IPS DF 6.9 (cell line): ENCODE data around the gene MLN.

Experiments used
- DNase-seq: peaks from one replicate; pipeline ENCODE4 v3.0.0-alpha.2; 2013; ENCODE audit warnings: low read depth, low spot score
- H3K27ac ChIP-seq: one replicate; pipeline ENCODE4 v1.5.1; 2013; ENCODE audit warnings: low read length, control low read depth
- H3K27me3 ChIP-seq: 2 replicates; pipeline ENCODE4 v1.6.1; 2013; ENCODE audit warnings: mild to moderate bottlenecking, low read length; ENCODE audit not compliant: control insufficient read depth, insufficient read depth
- H3K36me3 ChIP-seq: 2 replicates; pipeline ENCODE4 v1.6.1; 2013; ENCODE audit warnings: low read length; ENCODE audit not compliant: control insufficient read depth, insufficient read depth
- H3K4me1 ChIP-seq: 2 replicates; pipeline ENCODE4 v1.6.1; 2013; ENCODE audit warnings: low read length; ENCODE audit not compliant: control insufficient read depth, insufficient read depth
- H3K4me3 ChIP-seq: 2 replicates; pipeline ENCODE4 v1.5.1; 2013; ENCODE audit warnings: mild to moderate bottlenecking, low read length
- H3K9me3 ChIP-seq: 2 replicates; pipeline ENCODE4 v1.6.1; 2013; ENCODE audit warnings: low read length, inconsistent platforms; ENCODE audit not compliant: control insufficient read depth, insufficient read depth
- WGBS: extraction: QIAGEN DNeasy Blood & Tissue Kit; methylation state at CpG from one replicate; pipeline ENCODE4 v1.1.7; 2013; ENCODE audit warnings: mixed read lengths, missing lambda C conversion rate; ENCODE audit not compliant: insufficient read length, insufficient coverage; 5-methylcytosine and 5-hydroxymethylcytosine counted together

The MLN gene

DNA sequence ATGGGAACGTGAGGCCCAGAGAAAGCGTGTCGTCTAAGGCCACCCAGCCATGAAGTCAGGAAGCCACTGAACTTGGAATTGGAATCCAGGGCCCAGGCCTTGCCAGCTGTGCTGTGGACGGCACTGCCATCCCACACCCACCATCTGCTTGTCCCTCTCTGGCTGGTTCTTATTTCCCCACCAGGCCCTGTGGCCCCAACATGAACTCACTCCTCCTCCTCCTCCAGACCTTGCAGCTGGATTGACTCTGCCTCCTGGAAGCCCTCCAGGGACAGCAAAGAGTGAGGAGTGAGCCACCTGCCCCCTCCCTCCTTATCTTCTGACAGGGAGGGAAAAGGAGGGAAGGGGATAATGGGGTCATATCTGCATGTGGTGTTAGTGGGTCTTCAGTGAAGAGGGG lies 41.1 kb downstream of the MLN start:
- no peak overlapping the region for H3K27ac ChIP-seq
- WGBS, result no CpG with 5 or more reads among the region's 4 CpGs
- DNase-seq, result no peak
- no peaks in the 10 kb centered on the region for H3K27me3 ChIP-seq
- H3K4me1 ChIP-seq, result no peaks in the 10 kb centered on the region; the same call in 1 of the 2 replicates
- no peak overlapping the region for H3K4me3 ChIP-seq
- no peaks in the 10 kb centered on the region for H3K36me3 ChIP-seq
- H3K9me3 ChIP-seq, result no peaks in the 10 kb centered on the region

GRCh38 chr6:33761922-33762629 lies 41.7 kb downstream of the MLN start:
- H3K27me3 ChIP-seq, result no peaks in the 10 kb centered on the region
- H3K36me3 ChIP-seq, result no peaks in the 10 kb centered on the region
- no peak for DNase-seq
- H3K4me3 ChIP-seq, result no peak overlapping the region
- no peak overlapping the region for H3K27ac ChIP-seq
- H3K9me3 ChIP-seq, result no peaks in the 10 kb centered on the region
- no peaks in the 10 kb centered on the region; the same call in 1 of the 2 replicates for H3K4me1 ChIP-seq
- whole genome bisulfite sequencing, result no CpG with 5 or more reads among the region's 7 CpGs

- Histone ChIP-seq H3K4me3 (no peak overlapping the region), H3K27me3 (no peaks in the 10 kb centered on the region), H3K9me3 (no peaks in the 10 kb centered on the region), H3K27ac (no peak overlapping the region), H3K36me3 (no peaks in the 10 kb centered on the region), H3K4me1 (no peaks in the 10 kb centered on the region; the same call in 1 of the 2 replicates)
- no peak for DNase-seq
- no CpG with 5 or more reads among the region's 2 CpGs for WGBS
These were observed 42.3 kb downstream of the MLN start for GRCh38 chr6:33761581-33761921.

DNA sequence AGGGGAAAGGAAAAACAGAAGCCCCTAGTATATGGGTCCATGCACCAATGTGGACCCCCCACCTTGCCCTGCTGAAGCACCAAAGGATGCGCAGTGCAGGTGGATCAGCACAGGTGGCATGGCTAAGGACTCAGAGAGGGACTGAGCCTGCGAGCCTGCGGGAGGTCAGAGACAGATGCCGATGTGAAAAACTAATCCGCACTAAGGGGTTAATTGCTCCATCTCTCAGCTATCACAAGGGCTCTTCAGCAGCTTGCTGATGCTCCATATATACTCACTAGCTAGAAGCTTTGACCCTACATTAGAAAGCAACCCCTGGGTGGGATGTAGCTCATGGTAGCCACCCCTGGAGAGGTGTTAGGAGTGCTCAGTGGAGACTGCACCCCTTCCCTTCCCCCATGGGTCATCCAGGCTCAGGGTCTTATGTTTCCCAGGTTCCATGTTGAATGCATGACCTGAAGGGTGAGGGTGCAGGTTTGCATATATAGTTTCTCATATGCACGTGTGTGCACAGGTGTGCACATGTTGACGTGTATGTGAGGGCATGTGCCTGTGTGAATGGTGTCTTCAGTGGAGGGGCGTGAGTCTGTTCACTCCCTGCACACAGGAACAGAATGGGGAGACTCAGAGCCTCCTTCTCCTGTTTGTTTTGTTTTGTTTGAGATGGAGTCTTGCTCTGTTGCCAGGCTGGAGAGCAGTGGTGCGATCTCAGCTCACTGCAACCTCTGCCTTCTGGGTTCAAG lies 43.7 kb downstream of the MLN start:
- Histone ChIP-seq H3K27me3 (no peaks in the 10 kb centered on the region), H3K4me3 (no peak overlapping the region), H3K9me3 (no peaks in the 10 kb centered on the region), H3K27ac (no peak overlapping the region), H3K4me1 (no peaks in the 10 kb centered on the region), H3K36me3 (no peaks in the 10 kb centered on the region)
- no CpG with 5 or more reads among the region's 9 CpGs for WGBS
- DNase-seq, result no peak

GRCh38 chr6:33758815-33759216 lies 45.0 kb downstream of the MLN start:
- H3K27ac ChIP-seq, result no peak overlapping the region
- WGBS, result no CpG with 5 or more reads among the region's 7 CpGs

GRCh38 chr6:33757906-33758305 lies 45.9 kb downstream of the MLN start:
- no peak overlapping the region for H3K4me3 ChIP-seq
- no peaks in the 10 kb centered on the region for H3K4me1 ChIP-seq
- H3K27me3 ChIP-seq, result no peaks in the 10 kb centered on the region
- no peak for DNase-seq
- H3K36me3 ChIP-seq, result no peaks in the 10 kb centered on the region
- no CpG with 5 or more reads among the region's 10 CpGs for WGBS
- no peaks in the 10 kb centered on the region for H3K9me3 ChIP-seq
- no peak overlapping the region for H3K27ac ChIP-seq

More at GRCh38 chr6:33758815-33759216, 45.0 kb downstream of the MLN start:
- H3K36me3 ChIP-seq, result no peaks in the 10 kb centered on the region
- H3K4me3 ChIP-seq, result no peak overlapping the region
- no peaks in the 10 kb centered on the region for H3K4me1 ChIP-seq
- H3K27me3 ChIP-seq, result no peaks in the 10 kb centered on the region
- no peaks in the 10 kb centered on the region for H3K9me3 ChIP-seq
- no peak for DNase-seq

GRCh38 chr6:33757113-33757512 lies 46.7 kb downstream of the MLN start:
- Histone ChIP-seq H3K4me3 (no peak overlapping the region), H3K27ac (no peak overlapping the region), H3K9me3 (no peaks in the 10 kb centered on the region), H3K36me3 (no peaks in the 10 kb centered on the region), H3K27me3 (no peaks in the 10 kb centered on the region), H3K4me1 (no peaks in the 10 kb centered on the region)
- no CpG with 5 or more reads among the region's 3 CpGs for WGBS
- DNase-seq, result no peak

DNA sequence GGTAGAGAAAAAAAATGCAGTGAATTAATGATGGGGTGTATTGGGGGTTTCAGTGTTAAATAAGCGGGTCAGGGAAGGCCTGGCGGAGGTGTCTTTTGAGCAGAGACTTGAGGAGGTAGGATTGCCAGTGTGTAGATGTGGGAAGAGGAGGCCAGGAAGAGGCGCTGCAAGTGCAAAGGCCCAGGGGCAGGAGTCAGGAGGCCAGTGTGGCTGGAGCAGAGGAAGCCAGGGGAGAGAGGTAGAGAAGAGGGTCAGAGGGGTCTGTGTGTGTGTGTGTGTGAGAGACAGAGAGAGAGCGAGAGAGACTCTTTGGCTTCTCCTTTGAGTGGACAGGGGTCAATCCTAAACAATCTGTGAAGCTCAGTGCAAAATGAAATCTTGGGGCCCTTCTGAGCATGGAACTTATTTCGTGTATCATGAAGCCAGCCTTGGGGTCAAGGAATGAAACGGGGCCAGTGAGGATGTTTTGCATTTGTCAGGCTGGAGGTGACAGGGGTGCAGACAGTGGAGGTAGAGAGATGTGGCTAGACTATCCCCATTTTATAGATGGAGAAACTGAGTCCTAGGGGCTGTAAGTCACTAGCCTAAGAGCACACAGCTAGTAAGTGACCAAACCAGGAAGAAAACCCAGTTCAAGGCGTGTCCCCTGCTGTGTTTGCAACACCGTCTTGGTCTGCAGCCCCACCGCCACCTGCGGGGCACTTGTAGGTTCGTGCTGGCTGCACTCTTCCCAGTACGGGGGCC lies 47.4 kb downstream of the MLN start:
- Histone ChIP-seq H3K27ac (no peak overlapping the region), H3K4me3 (no peak overlapping the region), H3K4me1 (no peaks in the 10 kb centered on the region), H3K36me3 (no peaks in the 10 kb centered on the region), H3K9me3 (no peaks in the 10 kb centered on the region), H3K27me3 (no peaks in the 10 kb centered on the region)
- no peak for DNase-seq
- no CpG with 5 or more reads among the region's 12 CpGs for WGBS

DNA sequence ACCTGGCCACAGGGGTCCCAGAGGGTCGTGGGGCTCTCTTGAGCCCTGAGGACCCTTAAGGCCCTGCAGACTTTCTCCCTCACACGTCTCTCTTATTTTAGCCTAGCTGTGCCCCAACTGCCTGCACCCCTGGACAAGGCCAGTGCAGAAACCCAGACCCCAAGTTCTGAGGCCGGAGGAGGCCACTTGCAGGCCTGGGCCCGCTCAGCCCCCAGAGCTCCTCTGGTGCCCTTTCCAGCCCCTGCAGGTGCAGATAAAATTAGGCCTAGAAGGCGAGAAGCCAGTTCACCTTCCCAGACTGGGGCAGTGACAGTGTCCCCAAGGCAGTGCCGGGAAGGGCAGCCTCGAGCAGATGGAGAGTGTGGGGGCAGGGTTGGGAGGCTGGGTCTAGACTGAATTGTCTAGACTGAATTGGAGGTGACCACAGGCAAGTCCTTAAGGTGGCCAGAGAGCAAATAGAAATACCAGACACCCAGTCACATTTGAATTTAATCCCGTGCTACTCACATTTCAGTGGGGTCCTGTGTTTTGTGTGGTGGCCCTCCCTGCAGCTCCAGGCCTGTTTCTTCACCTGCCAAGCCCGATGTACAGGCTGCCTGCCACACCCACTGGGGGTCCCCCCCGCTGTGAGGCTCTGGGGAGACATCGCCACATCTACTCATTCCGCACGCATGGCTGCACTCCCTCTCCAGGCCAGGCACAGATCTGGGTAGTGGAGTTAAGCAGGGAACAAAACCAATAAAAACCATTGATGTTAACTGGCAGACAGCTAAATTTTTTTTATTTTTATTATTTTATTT lies 48.5 kb downstream of the MLN start:
- Histone ChIP-seq H3K4me1 (no peaks in the 10 kb centered on the region), H3K27ac (no peak overlapping the region), H3K27me3 (no peaks in the 10 kb centered on the region), H3K9me3 (no peaks in the 10 kb centered on the region), H3K4me3 (no peak overlapping the region; the same call in 1 of the 2 replicates), H3K36me3 (no peaks in the 10 kb centered on the region)
- no peak for DNase-seq
- no CpG with 5 or more reads among the region's 13 CpGs for WGBS

GRCh38 chr6:33754222-33754621 lies 49.6 kb downstream of the MLN start:
- no peak overlapping the region for H3K27ac ChIP-seq

More at GRCh38 chr6:33754222-33754621, 49.6 kb downstream of the MLN start:
- Histone ChIP-seq H3K36me3 (no peaks in the 10 kb centered on the region), H3K27me3 (no peaks in the 10 kb centered on the region), H3K4me3 (no peak overlapping the region), H3K9me3 (no peaks in the 10 kb centered on the region), H3K4me1 (no peaks in the 10 kb centered on the region)
- DNase-seq, result no peak
- WGBS, result no CpG with 5 or more reads among the region's 11 CpGs
